ENCODE measurements around the gene WDR48. TPM values are rescaled to one million over a fixed set of nuclear protein-coding genes. Genes with fewer than 3 reads are reported as not detected.

WDR48 gene
- total RNA-seq, 1 donor from 2014 or later = 58.9 TPM

- Mint-ChIP-seq H3K27me3 (ENCODE audit: low read depth) (peaks cover 2% of the 10 kb centered on the region), H3K27ac (no peak overlapping the region), H3K36me3 (no peaks in the 10 kb centered on the region), H3K4me3 (no peak overlapping the region), H3K9me3 (peaks cover 4% of the 10 kb centered on the region), H3K4me1 (peaks cover 7% of the 10 kb centered on the region)
- TF ChIP-seq CTCF (IDR thresholded peaks at IDR 0.05; ENCODE audit: unreplicated experiment) = no peak
- no peak for DNase-seq (ENCODE audit: low spot score in 2 of 2, unreplicated experiment in 2 of 2)
Observed at GRCh38 chr3:39024497-39024896, 27.3 kb upstream of the WDR48 start.

GRCh38 chr3:39025222-39025970, 26.4 kb upstream of the WDR48 start:
- Mint-ChIP-seq H3K4me3 (no peak overlapping the region), H3K27ac (no peak overlapping the region), H3K9me3 (peaks cover 4% of the 10 kb centered on the region), H3K36me3 (no peaks in the 10 kb centered on the region), H3K4me1 (peaks cover 7% of the 10 kb centered on the region), H3K27me3 (ENCODE audit: low read depth) (peaks cover 2% of the 10 kb centered on the region)
- TF ChIP-seq CTCF (IDR thresholded peaks at IDR 0.05; ENCODE audit: unreplicated experiment) = no peak
- DNase-seq (ENCODE audit: low spot score in 2 of 2, unreplicated experiment in 2 of 2) = no peak

- no peaks in the 10 kb centered on the region for H3K9me3 Mint-ChIP-seq
- no peak for DNase-seq (ENCODE audit: low spot score in 2 of 2, unreplicated experiment in 2 of 2)
Observed at GRCh38 chr3:39028546-39028945, 23.3 kb upstream of the WDR48 start.

GRCh38 chr3:39029556-39029955, 22.3 kb upstream of the WDR48 start:
- Mint-ChIP-seq H3K4me1 (no peaks in the 10 kb centered on the region), H3K27ac (no peak overlapping the region), H3K9me3 (peaks cover 6% of the 10 kb centered on the region), H3K4me3 (no peak overlapping the region), H3K27me3 (ENCODE audit: low read depth) (peaks cover 2% of the 10 kb centered on the region), H3K36me3 (no peaks in the 10 kb centered on the region)
- no peak for DNase-seq (ENCODE audit: low spot score in 2 of 2, unreplicated experiment in 2 of 2)
- no peak for TF ChIP-seq CTCF (IDR thresholded peaks at IDR 0.05; ENCODE audit: unreplicated experiment)

More at GRCh38 chr3:39028546-39028945, 23.3 kb upstream of the WDR48 start:
- Mint-ChIP-seq H3K36me3 (no peaks in the 10 kb centered on the region), H3K4me3 (no peak overlapping the region), H3K4me1 (no peaks in the 10 kb centered on the region), H3K27ac (no peak overlapping the region), H3K27me3 (ENCODE audit: low read depth) (peaks cover 2% of the 10 kb centered on the region)
- TF ChIP-seq CTCF (IDR thresholded peaks at IDR 0.05; ENCODE audit: unreplicated experiment) = no peak

- Mint-ChIP-seq H3K9me3 (peaks cover 44% of the 10 kb centered on the region), H3K27ac (no peak overlapping the region), H3K36me3 (no peaks in the 10 kb centered on the region), H3K27me3 (ENCODE audit: low read depth) (peaks cover 21% of the 10 kb centered on the region), H3K4me3 (no peak overlapping the region), H3K4me1 (no peaks in the 10 kb centered on the region)
- TF ChIP-seq CTCF (IDR thresholded peaks at IDR 0.05; ENCODE audit: unreplicated experiment) = no peak
- DNase-seq (ENCODE audit: low spot score in 2 of 2, unreplicated experiment in 2 of 2) = no peak
Observed at GRCh38 chr3:39038165-39038564, 13.7 kb upstream of the WDR48 start.
